Esophagus muscularis mucosa (tissue), 4 donors: ENCODE data around the gene FMOD. TPM values are rescaled to one million over a fixed set of nuclear protein-coding genes. Genes with fewer than 3 reads are reported as not detected.

ENCODE experiments used
- DNase-seq: peaks from one replicate; pipeline ENCODE4 v3.0.0-alpha.2; 2017; ENCODE audit errors: extremely low spot score
- H3K27ac ChIP-seq, 4 donors: fragments of 200-600 bp; sonication (generic); replicated peaks in 1 of 4; 1 replicate in 3 of 4; 2 replicates in 1 of 4; pipeline ENCODE4 v1.5.1; 2016 to 2019; ENCODE audit warnings: mild to moderate bottlenecking in 1 of 4
- H3K27me3 ChIP-seq, 4 donors: fragments of 200-600 bp; sonication (generic); one replicate each; pipeline versions ENCODE4 v1.5.1 to v1.6.0; 2016 to 2019
- H3K36me3 ChIP-seq, 4 donors: fragments of 200-600 bp; sonication (generic); one replicate each; pipeline ENCODE4 v1.5.1; 2016 to 2019
- H3K4me1 ChIP-seq, 4 donors: fragments of 200-600 bp; sonication (generic); one replicate each; pipeline ENCODE4 v1.5.1; 2016 to 2019
- H3K4me3 ChIP-seq, 4 donors: fragments of 200-600 bp; sonication (generic); 1 replicate in 2 of 4; 2 replicates in 2 of 4; pipeline ENCODE4 v1.5.1; 2016 to 2019; ENCODE audit warnings: mild to moderate bottlenecking in 4 of 4, moderate library complexity in 1 of 4
- H3K9me3 ChIP-seq, 4 donors: fragments of 200-600 bp; sonication (generic); 1 replicate in 3 of 4; 2 replicates in 1 of 4; pipeline ENCODE4 v1.5.1; 2016 to 2019
- CTCF ChIP-seq, 3 experiments: fragments of 200-600 bp in 2 of 3; fragments of 450-650 bp in 1 of 3; sonication (generic) in 2 of 3; IDR thresholded peaks; one replicate each; pipeline ENCODE4 v1.5.1; 2017 to 2019; ENCODE audit warnings: antibody characterized with exemption in 3 of 3, mild to moderate bottlenecking in 2 of 3, moderate library complexity in 1 of 3
- EP300 ChIP-seq: sonication (generic); formaldehyde crosslinking; IDR thresholded peaks from one replicate; pipeline ENCODE4 v1.6.1; 2017; ENCODE audit warnings: antibody characterized with exemption
- POLR2A ChIP-seq: fragments of 450-650 bp; IDR thresholded peaks from one replicate; pipeline ENCODE4 v1.6.1; 2017; ENCODE audit warnings: antibody characterized with exemption, moderate library complexity, mild to moderate bottlenecking, low read depth
- POLR2AphosphoS5 ChIP-seq, 2 donors: sonication (generic); formaldehyde crosslinking; IDR thresholded peaks; one replicate each; pipeline ENCODE4 v1.6.1; 2017; ENCODE audit warnings: antibody characterized with exemption in 2 of 2
- WGBS: methylation state at CpG from one replicate; pipeline ENCODE4 v1.1.5; 2018; 5-methylcytosine and 5-hydroxymethylcytosine counted together
- intact Hi-C: fragments of 100-400 bp; cut with DNase I; formaldehyde crosslinking; loops from one replicate; pipeline ENCODE4 v1.15.1; 2023
- total RNA-seq, 4 donors: library from RNA; depleted of rRNA; stranded (reverse); fragments of >200 nt; gene quantifications; one replicate each; pipeline versions ENCODE4 v1.1.0 to v1.2.1, GENCODE V29; 2016

FMOD gene
- total RNA-seq, 4 donors from 2014 or later: 24.5 to 36.8 (median 33.8) TPM

DNA sequence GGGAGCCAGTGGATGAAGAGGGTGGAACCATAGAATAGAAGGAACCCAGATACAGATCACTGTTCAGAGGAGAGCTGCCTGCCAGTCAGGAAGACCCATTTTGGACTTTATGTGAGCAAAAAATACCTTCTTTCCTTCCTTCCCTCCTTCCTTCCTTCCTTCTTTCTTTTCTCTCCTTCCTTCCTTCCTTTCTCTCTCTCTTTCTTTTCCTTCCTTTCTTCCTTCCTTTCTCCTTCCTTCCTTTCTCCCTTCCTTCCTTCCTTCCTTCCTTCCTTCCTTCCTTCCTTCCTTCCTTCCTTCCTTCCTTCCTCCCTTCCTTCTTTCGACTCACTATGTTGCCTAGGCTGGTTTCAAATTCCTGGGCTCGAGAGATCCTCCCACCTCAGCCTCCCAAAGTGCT is 22.1 kb upstream of the FMOD start:
- no peak overlapping the region for H3K27ac ChIP-seq
- no peaks in the 10 kb centered on the region for H3K27me3 ChIP-seq
- no peaks in the 10 kb centered on the region for H3K9me3 ChIP-seq
- no peaks in the 10 kb centered on the region for H3K36me3 ChIP-seq
- TF ChIP-seq POLR2AphosphoS5 (IDR thresholded peaks at IDR 0.05) (no peak), POLR2A (no peak), EP300 (no peak), CTCF (IDR thresholded peaks at IDR 0.05) (no peak)
- 78% methylated on average over 2 of the region's 2 CpGs for WGBS
- intact Hi-C loops: loop anchor here (10.0 kb wide), 1 partner anchor 112 kb away; no protein-coding TSS in a partner anchor
- no peak for DNase-seq
- no peak overlapping the region for H3K4me3 ChIP-seq
- peaks cover 16 to 33% (median 32%) of the 10 kb centered on the region in 4 donors for H3K4me1 ChIP-seq

DNA sequence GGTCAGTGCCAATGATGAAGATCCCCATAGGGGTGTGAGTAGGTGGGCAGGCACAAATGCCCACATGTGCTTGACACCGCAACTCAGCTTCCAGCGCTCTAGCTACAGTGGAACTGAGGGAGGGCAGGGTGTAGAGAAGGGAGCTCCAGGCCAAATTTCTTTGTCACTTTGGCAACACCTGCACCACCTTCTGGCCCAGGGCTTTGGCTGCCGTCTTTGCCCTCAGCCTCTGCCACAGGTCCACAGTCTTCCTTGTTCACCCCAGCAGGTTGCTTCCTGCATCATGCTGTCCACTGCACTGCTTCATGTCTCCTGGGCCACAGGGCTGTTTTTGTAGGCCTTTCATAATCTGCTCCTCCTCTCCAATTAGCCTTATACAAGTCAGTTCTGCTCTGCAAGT is 20.4 kb upstream of the FMOD start:
- intact Hi-C loops: loop anchor here (10.0 kb wide), 1 partner anchor 114 kb away; no protein-coding TSS in a partner anchor
- peaks cover 16 to 33% (median 32%) of the 10 kb centered on the region in 4 donors for H3K4me1 ChIP-seq
- no peak overlapping the region for H3K27ac ChIP-seq
- H3K4me3 ChIP-seq: no peak overlapping the region
- 94% methylated on average over 3 of the region's 3 CpGs for WGBS
- no peaks in the 10 kb centered on the region for H3K27me3 ChIP-seq
- DNase-seq: peak; percentile 78
- TF ChIP-seq POLR2A (no peak), EP300 (no peak), POLR2AphosphoS5 (IDR thresholded peaks at IDR 0.05) (no peak), CTCF (IDR thresholded peaks at IDR 0.05) (no peak)
- no peaks in the 10 kb centered on the region for H3K9me3 ChIP-seq
- no peaks in the 10 kb centered on the region for H3K36me3 ChIP-seq

DNA sequence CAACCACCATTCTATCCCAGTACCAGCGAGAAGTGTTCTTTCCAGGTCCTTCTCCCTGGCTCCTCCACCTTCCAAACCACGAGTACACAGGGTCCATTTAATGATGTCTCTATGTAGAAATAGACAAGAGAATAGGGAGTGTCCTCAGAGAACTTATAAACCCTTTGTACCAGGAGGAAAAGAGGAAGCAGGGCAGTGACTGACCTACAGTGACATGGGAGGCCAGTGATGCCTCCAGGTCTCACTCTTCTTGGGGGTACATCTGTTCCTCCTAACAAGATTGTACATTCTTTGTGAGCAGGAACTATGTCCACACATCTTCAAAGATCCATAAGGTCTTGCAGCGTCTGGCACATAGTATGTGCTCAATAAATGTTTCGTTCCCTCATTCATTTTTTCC is 18.7 kb upstream of the FMOD start:
- no peak for DNase-seq
- no peak overlapping the region for H3K4me3 ChIP-seq
- peaks cover 16 to 31% (median 27%) of the 10 kb centered on the region in 4 donors for H3K4me1 ChIP-seq
- WGBS: 86% methylated on average over 4 of the region's 4 CpGs
- no peaks in the 10 kb centered on the region for H3K27me3 ChIP-seq
- peak overlapping the region; percentile 23 to 60 (median 48) for H3K27ac ChIP-seq
- TF ChIP-seq POLR2A: no peak
- TF ChIP-seq EP300: no peak
- TF ChIP-seq POLR2AphosphoS5 (IDR thresholded peaks at IDR 0.05): no peak
- no peak for TF ChIP-seq CTCF (IDR thresholded peaks at IDR 0.05)
- intact Hi-C loops: loop anchor here (10.0 kb wide), 1 partner anchor 115 kb away; no protein-coding TSS in a partner anchor
- no peaks in the 10 kb centered on the region for H3K36me3 ChIP-seq
- no peaks in the 10 kb centered on the region for H3K9me3 ChIP-seq

DNA sequence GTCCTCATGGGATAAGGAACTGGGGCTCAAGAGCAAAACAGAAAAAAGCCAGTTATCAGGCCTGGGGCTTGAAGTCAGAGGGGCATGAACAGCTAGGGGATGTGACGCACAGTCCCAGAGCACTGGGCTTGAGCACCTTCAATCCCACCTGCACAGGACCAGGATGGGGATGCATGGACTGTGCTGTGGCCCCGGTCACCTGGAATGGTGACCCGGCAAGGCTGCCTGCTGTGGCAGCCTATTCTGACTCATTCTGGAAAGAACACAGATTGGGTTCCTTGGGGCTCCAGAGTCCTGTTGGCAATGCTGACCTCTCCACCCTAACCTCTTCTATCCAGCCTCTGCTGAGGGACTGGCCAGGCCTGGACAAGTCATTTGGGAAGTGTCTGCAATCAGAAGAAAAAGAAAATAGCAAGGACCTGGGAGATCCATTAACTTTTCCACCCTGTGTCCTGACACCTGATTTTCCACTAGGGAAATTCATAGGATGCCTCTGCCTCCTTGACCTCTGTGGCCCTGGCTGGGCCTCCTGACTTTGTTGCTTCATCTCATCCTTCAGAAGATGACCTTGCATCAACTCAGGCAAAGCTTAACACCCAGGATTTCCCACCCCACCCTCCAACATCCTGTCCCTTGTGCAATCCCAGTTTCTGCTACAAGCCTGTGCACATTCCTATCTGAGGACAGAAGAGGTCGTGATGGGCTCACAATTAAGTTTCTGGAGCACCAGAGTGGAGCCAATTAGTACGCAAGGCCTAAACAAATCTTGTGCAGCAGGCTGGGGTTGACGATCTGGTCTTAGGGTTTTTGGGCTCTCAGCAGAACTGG is 17.9 kb upstream of the FMOD start:
- WGBS: 63% methylated on average over 3 of the region's 6 CpGs
- TF ChIP-seq CTCF (IDR thresholded peaks at IDR 0.05) (peak; percentile 45 to 65 (median 47)), POLR2AphosphoS5 (IDR thresholded peaks at IDR 0.05) (peak; percentile 72 to 77), EP300 (no peak)
- peak; percentile 94 for DNase-seq
- Histone ChIP-seq H3K27me3 (no peaks in the 10 kb centered on the region), H3K4me1 (peaks cover 18 to 22% (median 19%) of the 10 kb centered on the region in 4 donors), H3K4me3 (no peak overlapping the region), H3K36me3 (no peaks in the 10 kb centered on the region), H3K9me3 (no peaks in the 10 kb centered on the region), H3K27ac (peak overlapping the region; percentile 23 to 60 (median 50))
- intact Hi-C loops: no loop called here
